ENCODE data around the gene VWA5B1. TPM values are rescaled to one million over a fixed set of nuclear protein-coding genes. Genes with fewer than 3 reads are reported as not detected.

VWA5B1 gene
- total RNA-seq, 1 donor from 2014 or later: 0.39 TPM

- DNase-seq: no peak
Observed at GRCh38 chr1:20322081-20322824, 31.6 kb downstream of the VWA5B1 start.

- DNase-seq: no peak
Observed at GRCh38 chr1:20322825-20323612, 32.3 kb downstream of the VWA5B1 start.

GRCh38 chr1:20323613-20323920 lies 32.9 kb downstream of the VWA5B1 start:
- DNase-seq: no peak

- no peak for DNase-seq
Observed at GRCh38 chr1:20324704-20325406, 34.2 kb downstream of the VWA5B1 start.

- no peak for DNase-seq
Observed at GRCh38 chr1:20325407-20325843, 34.8 kb downstream of the VWA5B1 start.

GRCh38 chr1:20325844-20326420 lies 35.3 kb downstream of the VWA5B1 start:
- DNase-seq: peak; percentile 81

GRCh38 chr1:20327467-20327866 lies 36.8 kb downstream of the VWA5B1 start:
- no peak for DNase-seq

GRCh38 chr1:20328201-20328600 lies 37.5 kb downstream of the VWA5B1 start:
- DNase-seq: no peak

- DNase-seq: no peak
Observed at GRCh38 chr1:20329793-20330542, 39.3 kb downstream of the VWA5B1 start.

- no peak for DNase-seq
Observed at GRCh38 chr1:20334103-20334502, 43.4 kb downstream of the VWA5B1 start.

- no peak for DNase-seq
Observed at GRCh38 chr1:20336105-20336605, 45.5 kb downstream of the VWA5B1 start.

- no peak for DNase-seq
Observed at GRCh38 chr1:20337581-20337980, 46.9 kb downstream of the VWA5B1 start.

- DNase-seq: no peak
Observed at GRCh38 chr1:20339811-20340457, 49.3 kb downstream of the VWA5B1 start.

- no peak for DNase-seq
Observed at GRCh38 chr1:20342294-20343148, 51.8 kb downstream of the VWA5B1 start.

GRCh38 chr1:20343149-20343937 lies 52.7 kb downstream of the VWA5B1 start:
- DNase-seq: no peak

- no peak for DNase-seq
Observed at GRCh38 chr1:20343938-20344302, 53.2 kb downstream of the VWA5B1 start.

GRCh38 chr1:20344738-20345137 lies 54.1 kb downstream of the VWA5B1 start:
- DNase-seq: no peak

- no peak for DNase-seq
Observed at GRCh38 chr1:20345419-20345818, 54.7 kb downstream of the VWA5B1 start.

- no peak for DNase-seq
Observed at GRCh38 chr1:20346433-20346832, 55.8 kb downstream of the VWA5B1 start.

GRCh38 chr1:20347699-20348098 lies 57.0 kb downstream of the VWA5B1 start:
- no peak for DNase-seq
